Endothelial cell of umbilical vein (primary cell): ENCODE results near the gene ORAI3. TPM values are rescaled to one million over a fixed set of nuclear protein-coding genes. Genes with fewer than 3 reads are reported as not detected.

ENCODE experiments used
- BruUV-seq: library from RNA; stranded (reverse); fragments of 400-500 nt; replicated peaks from 2 replicates; lab custom pipeline; 2021; lab: Mats Ljungman, UMichigan
- CTCF ChIA-PET: fragments of 300-600, 350-600 bp; sonication (Branson Sonifier 250); formaldehyde crosslinking; loops from one replicate; lab custom pipeline; 2021; ENCODE audit warnings: antibody characterized with exemption, inconsistent platforms; lab: Charles Lee
- POLR2A ChIA-PET: fragments of 300-600, 350-600 bp; sonication (Branson Sonifier 250); formaldehyde crosslinking; loops from one replicate; lab custom pipeline; 2021; ENCODE audit warnings: antibody characterized with exemption, inconsistent platforms; lab: Charles Lee
- DNase-seq: peaks from one replicate; pipeline ENCODE4 v3.0.0-alpha.2; 2011; ENCODE audit warnings: low read depth, low spot score
- FAIRE-seq: peaks from 2 replicates; lab custom pipeline; 2011; peaks lifted over from hg19 to GRCh38; lab: Jason Lieb, UNC
- H2AFZ ChIP-seq: 2 replicates; pipeline ENCODE4 v1.6.0; 2012; ENCODE audit warnings: low read depth, low read length, control low read depth, inconsistent platforms
- H3K27ac ChIP-seq: 2 replicates; pipeline ENCODE4 v1.5.1; 2011; ENCODE audit warnings: low read depth, mild to moderate bottlenecking, control low read depth, low read length, moderate library complexity; ENCODE audit not compliant: insufficient read depth
- H3K27me3 ChIP-seq, 2 experiments: 2 replicates each; pipeline versions ENCODE4 v1.6.0 to v1.6.1; 2011; ENCODE audit warnings: low read length in 2 of 2, mixed read lengths in 1 of 2; ENCODE audit not compliant: control insufficient read depth in 2 of 2, insufficient read depth in 2 of 2
- H3K36me3 ChIP-seq, 2 experiments: 2 replicates in 1 of 2; 3 replicates in 1 of 2; pipeline ENCODE4 v1.5.1; 2011; ENCODE audit warnings: low read length in 2 of 2, mild to moderate bottlenecking in 1 of 2, moderate library complexity in 1 of 2; ENCODE audit not compliant: control insufficient read depth in 2 of 2, insufficient read depth in 2 of 2; ENCODE audit errors: extremely low read depth in 1 of 2
- H3K4me1 ChIP-seq: 3 replicates; pipeline ENCODE4 v1.5.1; 2011; ENCODE audit warnings: mild to moderate bottlenecking, low read length; ENCODE audit not compliant: control insufficient read depth, insufficient read depth; ENCODE audit errors: extremely low read depth
- H3K4me2 ChIP-seq: 2 replicates; pipeline ENCODE4 v1.6.1; 2011; ENCODE audit warnings: low read length, control low read depth, mixed read lengths; ENCODE audit not compliant: insufficient read depth
- H3K4me3 ChIP-seq, 3 experiments: fragments of 200-600 bp in 1 of 3; sonication (generic), shearing (Covaris generic) in 1 of 3; replicated peaks in 1 of 3; 2 replicates each; pipeline ENCODE4 v1.5.1; 2011 to 2016; ENCODE audit warnings: control low read depth in 3 of 3, low read length in 3 of 3, mild to moderate bottlenecking in 2 of 3, inconsistent platforms in 1 of 3, low read depth in 1 of 3, moderate library complexity in 1 of 3; ENCODE audit not compliant: insufficient read depth in 1 of 3
- H3K79me2 ChIP-seq: 2 replicates; pipeline ENCODE4 v1.6.0; 2012; ENCODE audit warnings: low read length, inconsistent platforms; ENCODE audit not compliant: control insufficient read depth, insufficient read depth
- H3K9ac ChIP-seq: replicated peaks from 2 replicates; pipeline ENCODE3; 2011; ENCODE audit warnings: low read length, control low read depth; ENCODE audit not compliant: insufficient read depth; ENCODE audit errors: extremely low read depth
- H3K9me1 ChIP-seq: replicated peaks from 3 replicates; pipeline ENCODE4 v1.6.0; 2011; ENCODE audit warnings: mild to moderate bottlenecking, low read length; ENCODE audit not compliant: control insufficient read depth, insufficient read depth; ENCODE audit errors: extremely low read depth
- H3K9me3 ChIP-seq: replicated peaks from 2 replicates; pipeline ENCODE4 v1.5.1; 2012; ENCODE audit warnings: low read length, inconsistent platforms; ENCODE audit not compliant: control insufficient read depth, insufficient read depth
- H4K20me1 ChIP-seq: replicated peaks from 2 replicates; pipeline ENCODE3; 2011; ENCODE audit warnings: mild to moderate bottlenecking, low read length; ENCODE audit not compliant: control insufficient read depth, insufficient read depth; ENCODE audit errors: extremely low read depth
- CTCF ChIP-seq, 2 donors: IDR thresholded peaks; 1 replicate in 1 of 2; 2 replicates in 1 of 2; pipeline ENCODE4 v1.5.1; 2011; ENCODE audit warnings: low read length in 2 of 2, mild to moderate bottlenecking in 2 of 2, moderate library complexity in 2 of 2, control low read depth in 1 of 2, inconsistent platforms in 1 of 2, low read depth in 1 of 2; ENCODE audit not compliant: insufficient read depth in 1 of 2; ENCODE audit errors: extremely low read depth in 1 of 2
- FOS ChIP-seq: IDR thresholded peaks from 2 replicates; pipeline ENCODE4 v1.6.1; 2011; ENCODE audit warnings: mild to moderate bottlenecking, low read length, moderate library complexity, borderline replicate concordance; ENCODE audit not compliant: insufficient read depth
- JUN ChIP-seq: IDR thresholded peaks from 2 replicates; pipeline ENCODE4 v1.6.1; 2011; ENCODE audit warnings: borderline replicate concordance, low read depth; ENCODE audit not compliant: insufficient read length, insufficient read depth
- POLR2A ChIP-seq: IDR thresholded peaks from 2 replicates; pipeline ENCODE4 v1.6.1; 2012; ENCODE audit warnings: low read depth, mild to moderate bottlenecking, control low read depth, low read length
- POLR2AphosphoS5 ChIP-seq: IDR thresholded peaks from 2 replicates; pipeline ENCODE4 v1.6.1; 2012; ENCODE audit warnings: low read depth, mild to moderate bottlenecking, control low read depth, low read length, moderate library complexity; ENCODE audit not compliant: insufficient read depth
- dilution Hi-C: fragments of 300-500 bp; cut with MboI; formaldehyde crosslinking; loops from one replicate; pipeline ENCODE4 v1.15.0; 2019; ENCODE audit warnings: low sequenced_read_pairs; ENCODE audit not compliant: extremely low pct_ligation_motif_present
- intact Hi-C: fragments of 100-400 bp; cut with micrococcal nuclease; formaldehyde crosslinking; loops from one replicate; pipeline ENCODE4 v1.10.0; 2022
- polyA plus RNA-seq, 4 experiments: library from polyadenylated mRNA; depleted of rRNA in 3 of 4; stranded (reverse) in 3 of 4; unstranded in 1 of 4; fragments of >200 nt; gene quantifications; 2 replicates each; pipeline versions ENCODE4 v1.2.1 to v1.2.3, GENCODE V29; 2011 to 2012; ENCODE audit warnings: missing spikeins in 1 of 4
- total RNA-seq: library from RNA; stranded (reverse); gene quantifications from 2 replicates; pipeline ENCODE4 v1.2.3, GENCODE V29; 2021

ORAI3 gene
- total and polyA plus RNA-seq, 2 donors (not counting 3 experiments of a cell fraction or from before 2014, with no cell fraction given) = 17.6 to 25.4 TPM

- peak overlapping the region; percentile 52 for H3K9ac ChIP-seq
- dilution Hi-C loops (no loop called here), intact Hi-C loops (loop anchor here (1.0 to 5.0 kb wide), 13 partner anchors 19 to 271 kb away; partner anchors contain the start of genes CFAP119, FBRS, PHKG2 and PRR14)
- H3K27me3 ChIP-seq = no peaks in the 10 kb centered on the region
- H3K27ac ChIP-seq = peak overlapping the region; percentile 44
- ChIA-PET CTCF (interaction anchor here (0.7 to 2.7 kb wide), 6 partner anchors 20 to 150 kb away, joined by 3 to 38 read pairs (median 6); no protein-coding TSS in a partner anchor), POLR2A (no interaction called here)
- DNase-seq = peak; percentile 93
- H3K9me3 ChIP-seq = no peaks in the 10 kb centered on the region
- no peaks in the 10 kb centered on the region for H3K79me2 ChIP-seq
- TF ChIP-seq POLR2A (peak; percentile 71), CTCF (IDR thresholded peaks at IDR 0.05; ENCODE audit: extremely low read depth in 1 of 2, insufficient read depth in 1 of 2, low read depth in 1 of 2, low read length in 2 of 2) (peak; percentile 92 to 93), FOS (no peak), JUN (no peak), POLR2AphosphoS5 (peak; percentile 21)
- H3K9me1 ChIP-seq = no peaks in the 10 kb centered on the region
- H3K4me3 ChIP-seq = peak overlapping the region; percentile 18 to 67 (median 54)
- no TSS peak for BruUV-seq
- peak overlapping the region; percentile 57 for H2AFZ ChIP-seq
- H3K36me3 ChIP-seq = peaks cover 0 to 2% of the 10 kb centered on the region in 2 experiments
- no peak for FAIRE-seq
- peaks cover 2% of the 10 kb centered on the region for H3K4me1 ChIP-seq
- H3K4me2 ChIP-seq = peak overlapping the region; percentile 72
- H4K20me1 ChIP-seq = no peaks in the 10 kb centered on the region
Observed at GRCh38 chr16:30921748-30922419, 27.0 kb upstream of the ORAI3 start.
